ENCODE results near the gene TRIM63. TPM values are rescaled to one million over a fixed set of nuclear protein-coding genes. Genes with fewer than 3 reads are reported as not detected.

The TRIM63 gene
- total RNA-seq, 1 donor from 2014 or later, result 26.2 TPM

DNA sequence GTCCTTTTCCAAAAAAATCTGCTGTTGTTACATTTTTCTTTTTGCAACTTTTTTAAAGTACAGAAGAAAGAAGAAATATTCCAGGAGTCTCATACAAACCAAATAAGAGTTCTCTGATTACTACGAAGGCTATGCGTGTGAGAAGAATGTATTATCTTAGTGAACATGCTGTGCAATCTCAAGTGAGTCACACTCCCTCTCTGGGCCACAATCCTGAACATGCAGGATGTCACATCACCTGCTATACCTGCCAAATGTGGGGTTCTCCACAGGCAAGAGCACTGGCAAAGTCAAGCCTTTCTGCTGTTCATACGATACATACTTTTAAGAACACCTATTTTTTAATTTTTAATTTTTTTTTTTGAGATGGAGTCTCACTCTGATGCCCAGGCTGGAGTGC lies 21.7 kb upstream of the TRIM63 start:
- DNase-seq (ENCODE audit: low read depth), result no peak

- DNase-seq (ENCODE audit: low read depth), result no peak
Measured at GRCh38 chr1:26084844-26085243, 17.4 kb upstream of the TRIM63 start.

GRCh38 chr1:26084091-26084561 lies 16.7 kb upstream of the TRIM63 start:
- no peak for DNase-seq (ENCODE audit: low read depth)

DNA sequence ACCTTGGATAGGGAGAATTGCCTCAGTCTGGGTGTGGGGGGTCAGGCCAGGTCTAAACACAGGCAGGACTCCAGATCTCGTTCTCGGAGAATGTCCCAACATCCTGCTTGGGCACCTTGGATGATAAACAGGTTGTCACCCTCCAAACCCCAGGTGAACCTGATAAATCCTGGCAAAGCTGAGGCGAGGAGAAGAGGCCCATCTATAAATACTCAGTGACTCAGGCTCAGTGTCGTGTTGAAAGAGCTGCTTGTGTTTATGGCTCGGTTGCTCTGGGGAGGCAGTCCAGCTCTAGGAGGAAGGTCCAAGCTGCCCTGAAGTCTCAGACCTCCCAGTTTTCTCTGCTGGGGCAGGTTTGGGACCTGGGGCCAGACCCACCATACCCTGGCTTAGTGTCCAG lies 15.8 kb upstream of the TRIM63 start:
- DNase-seq (ENCODE audit: low read depth), result peak; percentile 67

- DNase-seq (ENCODE audit: low read depth), result no peak
Measured at GRCh38 chr1:26082020-26082350, 14.6 kb upstream of the TRIM63 start.

GRCh38 chr1:26081267-26082019 lies 14.0 kb upstream of the TRIM63 start:
- peak; percentile 82 for DNase-seq (ENCODE audit: low read depth)

DNA sequence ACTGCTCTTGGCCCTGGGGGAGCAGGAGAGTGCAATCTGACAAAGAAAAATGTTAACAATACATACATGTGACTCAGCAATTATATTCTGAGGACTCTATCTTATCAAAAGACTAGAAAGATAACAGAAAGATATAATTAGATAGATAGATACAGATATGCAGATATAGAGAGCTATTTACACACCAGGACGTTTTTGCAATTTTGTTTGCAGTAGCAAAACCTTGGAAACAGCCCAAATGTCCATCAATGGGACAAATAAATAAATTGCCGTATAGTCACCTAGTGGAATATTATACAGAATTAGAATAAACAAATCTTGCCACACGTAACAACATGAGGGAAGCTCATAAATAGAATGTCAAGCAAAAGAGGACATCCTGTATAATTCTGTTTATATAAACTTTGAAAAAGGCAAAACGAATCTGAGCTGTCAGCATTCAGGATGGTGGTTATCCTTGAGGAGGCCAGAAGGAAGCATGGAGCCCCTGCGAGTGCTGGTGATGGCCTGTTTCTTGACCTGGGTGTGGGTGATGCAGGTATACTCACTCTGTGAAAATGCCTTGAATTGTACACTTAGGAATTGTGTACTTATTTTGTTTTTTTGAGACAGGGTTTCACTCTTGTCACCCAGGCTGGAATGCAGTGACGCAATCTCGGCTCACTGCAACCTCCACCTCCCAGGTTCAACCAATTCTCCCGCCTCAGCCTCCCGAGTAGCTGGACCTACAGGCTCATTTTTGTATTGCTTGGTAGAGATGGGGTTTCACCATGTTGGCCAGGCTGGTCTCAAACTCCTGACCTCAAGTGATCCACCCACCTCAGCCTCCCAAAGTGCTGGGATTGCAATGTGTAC lies 12.8 kb upstream of the TRIM63 start:
- no peak for DNase-seq (ENCODE audit: low read depth)

DNA sequence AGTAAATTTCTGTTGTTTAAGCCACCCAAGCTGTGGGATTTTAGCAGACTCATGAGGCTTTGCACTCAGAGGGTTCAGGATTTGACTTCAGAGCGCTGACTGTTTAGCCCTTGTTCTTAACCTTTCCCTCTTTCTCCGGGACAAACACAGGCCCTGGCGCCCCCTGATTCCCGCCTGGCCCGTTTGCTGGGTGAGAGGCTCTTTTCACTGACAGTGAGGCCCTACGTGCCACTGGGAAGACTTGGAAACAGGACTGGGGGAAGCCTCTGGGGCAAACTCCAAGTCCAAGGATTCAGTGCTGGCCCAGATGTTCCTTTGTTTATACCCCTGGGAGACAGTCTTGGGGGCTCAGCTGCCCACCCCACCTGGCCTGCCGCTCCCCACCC lies 11.7 kb upstream of the TRIM63 start:
- no peak for DNase-seq (ENCODE audit: low read depth)

GRCh38 chr1:26078286-26079177 lies 11.1 kb upstream of the TRIM63 start:
- DNase-seq (ENCODE audit: low read depth), result no peak

GRCh38 chr1:26077524-26077923 lies 10.1 kb upstream of the TRIM63 start:
- DNase-seq (ENCODE audit: low read depth), result no peak

DNA sequence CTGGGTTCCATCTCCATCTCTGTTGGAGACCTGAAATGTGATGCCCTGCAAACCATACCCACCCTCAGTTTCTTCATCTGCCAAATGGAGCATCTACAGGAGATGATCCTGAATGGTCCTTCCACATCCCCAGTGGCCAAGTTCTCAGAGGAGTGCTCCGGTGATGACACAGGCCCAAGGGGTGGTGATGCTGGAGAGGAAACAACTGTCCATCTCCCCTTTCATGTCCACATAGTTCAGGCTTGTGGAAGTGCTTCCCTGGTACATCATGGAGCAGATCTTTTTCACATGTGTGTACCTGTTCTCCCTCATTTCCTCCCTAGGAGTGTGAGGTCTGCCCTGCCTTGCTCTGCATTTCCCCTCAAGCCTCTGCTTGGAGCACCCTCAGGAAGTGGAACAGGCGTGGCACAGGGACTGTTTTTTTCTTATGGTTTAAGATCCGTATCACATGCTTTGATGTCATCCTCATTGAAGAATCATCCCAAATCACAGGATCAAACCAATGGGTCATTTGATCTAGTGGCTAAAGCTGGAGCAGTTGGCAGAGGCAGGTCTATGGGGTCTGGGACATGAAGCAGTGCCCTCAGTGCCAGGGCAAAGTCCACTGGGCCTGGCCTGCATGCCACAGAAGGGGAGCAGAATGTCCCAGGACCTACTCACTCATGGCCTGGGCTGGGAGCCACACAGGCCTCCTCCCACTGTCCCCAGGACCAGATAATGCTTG lies 8.2 kb upstream of the TRIM63 start:
- no peak for DNase-seq (ENCODE audit: low read depth)

GRCh38 chr1:26072305-26072704 lies 4.9 kb upstream of the TRIM63 start:
- peak; percentile 69 for DNase-seq (ENCODE audit: low read depth)

- no peak for DNase-seq (ENCODE audit: low read depth)
Measured at GRCh38 chr1:26070963-26071342, 3.5 kb upstream of the TRIM63 start.

DNA sequence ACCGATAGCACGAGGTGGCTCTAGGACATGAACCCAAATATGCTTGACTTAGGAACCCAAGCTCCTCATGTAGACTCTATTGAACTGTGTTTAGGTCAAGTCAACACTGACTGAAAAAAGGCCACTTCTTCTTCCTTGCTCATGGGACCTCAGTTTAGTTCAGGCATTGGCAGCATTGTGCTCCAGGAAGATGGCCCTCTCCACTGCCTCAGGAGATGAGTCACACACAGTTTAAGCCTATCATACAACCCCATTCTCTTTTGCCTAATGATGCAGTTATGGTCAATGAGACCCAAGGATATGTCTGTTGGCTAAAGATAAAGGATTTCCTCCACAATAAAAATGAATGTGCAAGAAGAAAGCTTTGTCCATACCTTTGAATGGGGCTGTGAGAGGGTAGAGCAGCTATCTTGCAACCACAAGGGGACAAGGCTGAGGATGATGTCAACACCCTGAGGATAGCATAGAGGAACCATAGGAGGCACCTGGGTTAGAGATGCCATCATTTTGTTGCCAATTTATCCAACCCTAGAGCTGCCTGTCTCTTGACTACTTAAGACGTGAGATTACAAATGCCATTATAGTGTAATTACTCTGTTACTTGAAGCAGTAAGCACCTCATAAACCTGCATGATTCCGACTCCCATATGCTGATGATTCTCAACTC lies 3.0 kb upstream of the TRIM63 start:
- no peak for DNase-seq (ENCODE audit: low read depth)

GRCh38 chr1:26069941-26070295 lies 2.5 kb upstream of the TRIM63 start:
- DNase-seq (ENCODE audit: low read depth), result no peak

- peak; percentile 36 for DNase-seq (ENCODE audit: low read depth)
Measured at GRCh38 chr1:26066857-26067256, 573 bp downstream of the TRIM63 start.

DNA sequence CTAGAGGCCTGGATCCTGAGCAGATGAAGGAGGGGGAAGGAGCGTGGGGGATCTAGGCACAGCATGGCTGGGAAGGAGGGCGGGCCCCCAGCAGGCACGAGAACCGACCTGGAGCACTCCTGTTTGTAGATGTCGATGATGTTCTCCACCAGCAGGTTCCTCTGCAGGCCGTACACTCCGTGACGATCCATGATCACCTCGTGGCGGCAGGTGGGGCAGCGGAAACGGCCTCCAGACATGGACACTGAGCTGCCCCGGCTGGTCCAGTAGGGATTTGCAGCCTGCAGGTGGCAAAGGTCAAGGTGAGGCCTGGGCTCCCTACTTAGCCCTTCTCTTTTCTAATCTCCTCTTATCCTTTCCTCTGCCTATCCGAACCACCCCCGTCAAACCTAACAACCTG lies 1.3 kb downstream of the TRIM63 start:
- no peak for DNase-seq (ENCODE audit: low read depth)

DNA sequence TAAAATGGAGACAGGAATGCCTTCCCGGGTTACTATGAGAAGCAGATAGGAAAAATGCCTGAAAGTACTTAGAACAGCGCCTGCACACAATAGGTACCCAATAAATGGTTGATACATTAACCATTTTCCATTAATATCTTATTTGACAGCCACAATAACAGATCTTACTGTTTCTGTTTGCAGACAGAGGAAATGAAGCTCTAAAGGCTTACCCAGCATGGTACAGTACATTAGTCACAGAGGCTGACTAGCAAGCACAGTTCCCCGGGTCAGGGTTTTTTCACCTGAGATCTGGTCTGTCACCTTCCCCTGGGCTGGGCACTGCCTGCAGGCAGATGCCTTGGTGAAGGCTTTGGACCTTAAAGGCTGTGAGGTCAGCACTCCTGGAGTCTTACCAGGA lies 2.9 kb downstream of the TRIM63 start:
- no peak for DNase-seq (ENCODE audit: low read depth)

DNA sequence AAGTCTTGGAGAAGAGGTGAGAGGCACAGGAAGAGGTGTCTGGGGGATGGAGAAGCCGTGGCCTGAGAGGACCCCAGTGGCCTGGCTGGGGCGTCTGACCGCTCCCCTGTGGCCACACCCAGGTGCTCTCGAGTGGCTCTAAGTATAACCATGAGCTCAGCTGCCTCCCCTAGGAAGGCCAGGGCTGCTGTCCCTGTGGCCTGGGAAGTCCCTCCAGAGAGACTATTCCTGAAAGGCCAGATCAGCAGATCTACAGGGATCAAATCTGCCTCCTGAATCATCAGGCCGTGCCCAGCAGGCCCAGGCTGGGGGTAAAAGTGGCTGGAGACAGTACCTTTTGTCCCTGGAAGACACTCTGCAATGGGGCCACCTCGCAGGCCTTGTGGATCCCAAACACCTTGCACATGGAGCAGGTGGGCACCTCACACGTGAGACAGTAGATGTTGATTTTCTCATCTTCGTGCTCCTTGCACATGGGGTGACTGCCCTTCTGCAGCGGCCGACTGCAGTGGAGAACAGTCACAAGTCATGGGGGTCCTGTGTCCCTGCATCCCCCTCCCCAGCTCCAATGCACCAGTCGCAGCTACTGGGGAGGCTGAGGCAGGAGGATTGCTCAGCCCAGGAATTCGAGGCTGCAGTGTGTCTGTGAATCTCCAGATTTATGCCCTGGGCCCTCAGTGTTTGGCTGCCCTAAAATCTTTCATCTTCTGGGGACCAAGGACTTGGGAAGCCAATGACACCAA lies 6.4 kb downstream of the TRIM63 start:
- DNase-seq (ENCODE audit: low read depth), result peak; percentile 91

- peak; percentile 79 for DNase-seq (ENCODE audit: low read depth)
Measured at GRCh38 chr1:26059906-26060305, 7.5 kb downstream of the TRIM63 start.

All from myocyte (in vitro differentiated cells).